DND-41 (cell line): ENCODE data around the gene SLC10A7.

Experiments
- ATAC-seq: fragments of 200-7000 bp; cut with Tn5 transposase; 3 replicates; pipeline ENCODE4 v1.9.1; 2021; ENCODE audit warnings: low read depth; ENCODE audit not compliant: insufficient read depth
- DNase-seq: peaks from one replicate; pipeline ENCODE4 v3.0.0-alpha.2; 2020
- H2AFZ ChIP-seq: 2 replicates; pipeline ENCODE4 v1.6.0; 2012; ENCODE audit warnings: low read depth, low read length
- H3K27ac ChIP-seq: 2 replicates; pipeline ENCODE4 v1.5.1; 2012; ENCODE audit warnings: low read length, inconsistent platforms
- H3K27me3 ChIP-seq: fragments of 200-600 bp; sonication (generic); 2 replicates; pipeline ENCODE4 v1.6.0; 2012; ENCODE audit warnings: low read length, mild to moderate bottlenecking, inconsistent platforms; ENCODE audit not compliant: insufficient read depth, poor library complexity
- H3K36me3 ChIP-seq: 2 replicates; pipeline ENCODE4 v1.5.1; 2012; ENCODE audit warnings: low read length, inconsistent platforms; ENCODE audit not compliant: insufficient read depth
- H3K4me1 ChIP-seq: 2 replicates; pipeline ENCODE4 v1.5.1; 2012; ENCODE audit warnings: mild to moderate bottlenecking, low read length; ENCODE audit not compliant: insufficient read depth
- H3K4me2 ChIP-seq: 2 replicates; pipeline ENCODE4 v1.6.0; 2012; ENCODE audit warnings: mild to moderate bottlenecking, moderate library complexity, low read length, inconsistent platforms; ENCODE audit not compliant: insufficient read depth
- H3K4me3 ChIP-seq, 2 experiments: fragments of 200-600 bp in 1 of 2; shearing (Covaris generic) in 1 of 2; 2 replicates each; pipeline ENCODE4 v1.5.1; 2012 to 2016; ENCODE audit warnings: inconsistent platforms in 2 of 2, low read length in 2 of 2, mild to moderate bottlenecking in 2 of 2, low read depth in 1 of 2, moderate library complexity in 1 of 2
- H3K79me2 ChIP-seq: 2 replicates; pipeline ENCODE4 v1.6.0; 2012; ENCODE audit warnings: low read length, inconsistent platforms; ENCODE audit not compliant: insufficient read depth
- H3K9ac ChIP-seq: 2 replicates; pipeline ENCODE4 v1.6.0; 2012; ENCODE audit warnings: low read depth, mild to moderate bottlenecking, inconsistent platforms, low read length, moderate library complexity
- H3K9me3 ChIP-seq: 2 replicates; pipeline ENCODE4 v1.5.1; 2012; ENCODE audit warnings: low read length, moderate library complexity, mild to moderate bottlenecking, inconsistent platforms; ENCODE audit not compliant: insufficient read depth, severe bottlenecking
- H4K20me1 ChIP-seq: 2 replicates; pipeline ENCODE4 v1.6.0; 2012; ENCODE audit warnings: low read length; ENCODE audit not compliant: insufficient read depth
- CTCF ChIP-seq: IDR thresholded peaks from 2 replicates; pipeline ENCODE4 v1.5.1; 2012; ENCODE audit warnings: borderline replicate concordance, low read length, moderate library complexity, mild to moderate bottlenecking; ENCODE audit not compliant: poor library complexity, severe bottlenecking; ENCODE audit errors: extremely low read depth
- EZH2 ChIP-seq: IDR thresholded peaks from 3 replicates; pipeline ENCODE4 v1.6.1; 2012; ENCODE audit warnings: borderline replicate concordance, low read depth, mild to moderate bottlenecking, moderate library complexity, low read length, inconsistent platforms; ENCODE audit not compliant: severe bottlenecking

Gene SLC10A7

GRCh38 chr4:146243883-146244277 lies 277.9 kb downstream of the SLC10A7 start:
- Histone ChIP-seq H4K20me1 (no peaks in the 10 kb centered on the region), H3K9me3 (no peaks in the 10 kb centered on the region), H3K27me3 (no peaks in the 10 kb centered on the region), H3K4me1 (no peaks in the 10 kb centered on the region), H3K9ac (no peak overlapping the region), H3K4me2 (no peak overlapping the region), H2AFZ (no peak overlapping the region), H3K79me2 (no peaks in the 10 kb centered on the region), H3K27ac (no peak overlapping the region), H3K36me3 (no peaks in the 10 kb centered on the region), H3K4me3 (no peak overlapping the region)
- DNase-seq, result no peak
- TF ChIP-seq EZH2 (no peak), CTCF (no peak)
- no peak for ATAC-seq

- Histone ChIP-seq H3K27ac (no peak overlapping the region), H3K4me3 (no peak overlapping the region), H3K79me2 (no peaks in the 10 kb centered on the region), H4K20me1 (no peaks in the 10 kb centered on the region), H3K9me3 (no peaks in the 10 kb centered on the region), H3K36me3 (no peaks in the 10 kb centered on the region), H2AFZ (no peak overlapping the region), H3K9ac (no peak overlapping the region), H3K27me3 (no peaks in the 10 kb centered on the region), H3K4me1 (no peaks in the 10 kb centered on the region), H3K4me2 (no peak overlapping the region)
- peak; percentile 74 for ATAC-seq
- TF ChIP-seq EZH2 (no peak), CTCF (peak; percentile 73)
- peak; percentile 41 for DNase-seq
Measured at GRCh38 chr4:146243141-146243882, 278.4 kb downstream of the SLC10A7 start.

GRCh38 chr4:146238107-146238506 lies 283.6 kb downstream of the SLC10A7 start:
- H3K9ac ChIP-seq, result no peak overlapping the region
- no peak overlapping the region for H3K27ac ChIP-seq
- TF ChIP-seq CTCF (no peak), EZH2 (no peak)
- peaks cover 5% of the 10 kb centered on the region for H3K27me3 ChIP-seq
- H3K4me1 ChIP-seq, result no peaks in the 10 kb centered on the region
- H3K4me2 ChIP-seq, result no peak overlapping the region
- H3K9me3 ChIP-seq, result no peaks in the 10 kb centered on the region
- H2AFZ ChIP-seq, result no peak overlapping the region
- no peak overlapping the region for H3K4me3 ChIP-seq
- ATAC-seq (no peak), DNase-seq (no peak)
- H3K79me2 ChIP-seq, result no peaks in the 10 kb centered on the region
- H4K20me1 ChIP-seq, result no peaks in the 10 kb centered on the region
- no peaks in the 10 kb centered on the region for H3K36me3 ChIP-seq
